ENCODE measurements around the gene SRSF10.
"Not testable (repeated sequence)": the region's sequence is repeated elsewhere in the genome, so short reads cannot be mapped to it uniquely, and the experiment has no call there.

SRSF10 gene

DNA sequence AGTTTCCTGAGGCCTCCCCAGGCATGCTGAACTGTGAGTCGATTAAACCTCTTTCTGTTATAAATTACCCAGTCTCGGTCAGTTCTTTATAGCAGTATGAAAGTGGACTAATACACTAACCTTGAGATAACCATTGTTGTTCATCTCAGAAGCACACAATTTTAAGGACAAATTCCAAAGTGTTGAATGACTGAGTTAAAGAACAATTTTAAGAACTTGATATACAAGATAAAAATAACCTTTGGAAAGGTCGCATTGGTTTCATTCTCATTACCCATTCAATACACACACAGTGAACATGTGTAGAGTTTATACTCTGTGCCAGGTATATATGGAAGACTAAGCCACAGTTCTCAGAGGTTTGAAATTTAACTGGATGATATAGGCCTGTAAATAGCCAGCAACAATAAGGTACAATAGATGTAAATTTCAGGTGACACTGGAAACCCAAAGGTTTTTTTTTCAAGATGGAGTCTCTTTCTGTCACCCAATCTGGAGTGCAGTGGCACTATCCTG is 19.1 kb upstream of the SRSF10 start:
- DNase-seq (ENCODE audit: low read depth in 2 of 3, low spot score in 1 of 3): no peak

DNA sequence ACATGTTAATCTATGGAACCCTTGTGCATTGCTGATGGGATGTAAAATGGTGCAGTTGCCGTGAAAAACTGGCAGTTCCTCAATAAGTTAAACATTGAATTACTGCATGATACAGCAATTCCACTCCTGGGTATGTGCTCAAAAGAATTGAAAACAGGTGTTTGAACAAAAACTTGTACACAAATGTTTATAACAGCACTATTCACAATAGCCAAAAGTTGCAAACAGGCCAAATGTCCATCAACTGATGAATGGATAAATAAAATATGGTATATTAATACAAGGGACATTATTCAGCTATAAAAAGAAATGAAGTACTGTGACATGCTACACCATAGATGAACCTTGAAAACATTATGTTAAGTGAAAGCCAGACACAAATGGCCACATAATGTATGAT is 17.7 kb upstream of the SRSF10 start:
- DNase-seq (ENCODE audit: low read depth in 2 of 3, low spot score in 1 of 3): no peak

DNA sequence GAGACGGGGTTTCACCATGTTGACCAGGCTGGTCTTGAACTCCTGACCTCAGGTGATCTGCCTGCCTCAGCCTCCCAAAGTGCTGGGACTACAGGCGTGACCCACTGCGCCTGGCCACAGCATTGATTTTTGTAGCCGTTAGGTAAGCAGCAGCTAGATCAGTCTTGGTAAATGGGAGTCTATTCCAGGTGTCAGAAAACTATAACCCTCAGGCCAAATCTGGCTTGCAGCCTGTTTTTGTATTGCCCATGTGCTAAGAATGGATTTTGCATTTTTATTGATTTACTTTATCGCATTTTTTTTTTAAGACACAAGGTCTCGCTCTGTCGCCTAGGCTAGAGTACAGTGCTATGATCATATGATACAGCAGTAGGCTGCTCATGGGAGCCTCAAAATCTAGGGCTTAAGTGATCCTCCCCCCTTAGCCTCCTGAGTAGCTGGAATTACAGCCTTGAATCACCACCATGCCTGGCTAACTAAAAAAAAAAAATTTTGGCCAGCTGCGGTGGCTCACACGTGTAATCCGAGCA is 16.6 kb upstream of the SRSF10 start:
- DNase-seq (ENCODE audit: low read depth in 2 of 3, low spot score in 1 of 3): no peak

DNA sequence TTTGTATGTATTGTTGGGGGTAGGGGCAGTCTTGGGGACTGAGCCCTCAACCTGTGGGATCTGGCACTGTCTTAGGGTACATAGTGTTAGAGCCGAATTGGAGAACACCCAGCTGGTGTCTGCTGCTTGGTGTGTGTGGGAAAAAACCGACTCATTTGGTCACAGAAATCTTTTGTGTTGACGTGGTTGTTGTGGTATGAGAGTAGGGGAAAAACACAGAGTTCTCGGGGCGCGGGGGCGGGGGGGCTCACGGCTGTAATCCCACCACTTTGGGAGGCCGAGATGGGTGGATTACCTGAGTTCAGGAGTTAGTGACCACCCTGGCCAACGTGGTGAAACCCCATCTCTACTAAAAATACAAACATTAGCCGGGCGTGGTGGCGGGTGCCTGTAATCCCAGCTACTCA is 15.3 kb upstream of the SRSF10 start:
- no peak for DNase-seq (ENCODE audit: low read depth in 2 of 3, low spot score in 1 of 3)

DNA sequence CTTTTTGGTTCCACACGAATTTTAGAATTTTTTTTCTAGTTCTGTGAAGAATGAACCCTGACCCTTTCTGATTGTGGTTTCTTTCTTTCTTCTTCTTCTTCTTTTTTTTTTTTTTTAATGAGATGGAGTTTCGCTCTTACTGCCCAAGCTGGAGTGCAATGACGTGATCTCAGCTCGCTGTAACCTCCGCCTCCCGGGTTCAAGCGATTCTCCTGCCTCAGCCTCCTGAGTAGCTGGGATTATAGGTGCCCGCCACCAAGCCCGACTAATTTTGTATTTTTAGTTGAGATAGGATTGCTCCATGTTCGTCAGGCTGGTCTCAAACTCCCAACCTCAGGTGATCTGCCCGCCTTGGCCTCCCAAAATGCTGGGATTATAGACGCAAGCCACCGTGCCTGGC is 11.9 kb upstream of the SRSF10 start:
- not testable (repeated sequence) for DNase-seq (ENCODE audit: low read depth in 2 of 3, low spot score in 1 of 3)

DNA sequence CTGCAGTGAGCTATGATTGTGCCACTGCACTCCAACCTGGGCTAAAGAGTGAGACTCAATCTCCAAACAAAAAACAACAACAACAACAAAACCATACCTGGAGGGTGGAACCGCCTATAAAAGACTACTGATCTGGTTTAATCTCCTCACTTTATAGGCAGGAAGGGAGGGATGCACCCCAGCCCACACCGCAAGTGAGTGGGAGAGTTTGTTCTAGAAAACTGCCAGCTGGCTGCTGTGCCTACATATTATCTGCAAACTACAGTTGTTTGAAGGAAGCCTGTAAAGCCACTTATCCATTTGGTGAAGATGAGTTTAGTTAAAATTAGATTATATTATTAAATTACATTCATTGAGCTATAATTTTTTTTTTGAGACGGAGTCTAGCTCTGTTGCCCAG is 9.1 kb upstream of the SRSF10 start:
- no peak for DNase-seq (ENCODE audit: low read depth in 2 of 3, low spot score in 1 of 3)

DNA sequence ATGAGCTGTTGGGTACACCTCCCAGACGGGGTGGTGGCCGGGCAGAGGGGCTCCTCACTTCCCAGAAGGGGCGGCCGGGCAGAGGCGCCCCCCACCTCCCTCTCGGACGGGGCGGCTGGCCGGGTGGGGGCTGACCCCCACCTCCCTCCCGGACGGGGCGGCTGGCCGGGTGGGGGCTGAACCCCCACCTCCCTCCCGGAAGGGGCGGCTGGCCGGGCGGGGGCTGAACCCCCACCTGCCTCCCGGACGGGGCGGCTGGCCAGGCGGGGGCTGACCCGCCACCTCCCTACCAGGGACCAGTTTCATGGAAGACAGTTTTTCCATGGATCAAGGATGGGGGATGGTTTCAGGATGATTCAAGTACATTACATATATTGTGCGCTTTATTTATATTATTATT is 6.9 kb upstream of the SRSF10 start:
- DNase-seq (ENCODE audit: low read depth in 2 of 3, low spot score in 1 of 3): not testable (repeated sequence)

DNA sequence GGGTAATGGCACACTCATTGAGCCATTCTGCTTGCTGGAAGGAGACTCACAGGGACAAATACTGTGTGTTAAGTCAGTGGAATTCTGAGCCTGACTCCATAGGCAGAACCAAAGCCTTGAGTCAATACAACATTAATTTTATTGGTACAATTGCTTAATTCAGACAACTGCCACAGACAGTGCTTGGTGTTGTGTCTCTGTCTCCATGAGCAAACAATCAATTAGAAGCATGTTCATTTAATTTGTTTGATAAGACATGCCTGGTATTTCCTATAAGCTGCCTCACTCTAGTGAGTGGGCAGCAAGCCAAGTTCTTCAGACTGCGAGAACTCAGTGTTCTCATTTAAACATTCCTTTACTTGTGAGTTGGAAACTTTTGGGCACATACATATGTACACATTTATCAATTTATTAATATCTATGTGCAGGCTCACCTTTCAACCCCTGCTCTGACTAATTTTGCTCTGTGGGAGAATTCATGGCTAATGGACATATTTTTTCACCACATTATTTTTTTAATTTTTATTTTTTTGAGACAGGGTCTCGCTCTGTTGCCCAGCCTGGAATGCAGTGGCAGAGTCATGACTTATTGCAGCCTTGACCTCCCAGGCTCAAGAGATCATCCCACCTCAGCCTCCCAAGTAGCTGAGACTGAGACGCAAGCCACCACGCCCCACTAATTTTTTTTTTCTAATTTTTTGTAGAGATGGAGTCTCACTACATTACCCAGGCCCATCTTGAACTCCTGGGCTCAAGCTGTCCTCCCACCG is 4.5 kb upstream of the SRSF10 start:
- no peak for DNase-seq (ENCODE audit: low read depth in 2 of 3, low spot score in 1 of 3)

DNA sequence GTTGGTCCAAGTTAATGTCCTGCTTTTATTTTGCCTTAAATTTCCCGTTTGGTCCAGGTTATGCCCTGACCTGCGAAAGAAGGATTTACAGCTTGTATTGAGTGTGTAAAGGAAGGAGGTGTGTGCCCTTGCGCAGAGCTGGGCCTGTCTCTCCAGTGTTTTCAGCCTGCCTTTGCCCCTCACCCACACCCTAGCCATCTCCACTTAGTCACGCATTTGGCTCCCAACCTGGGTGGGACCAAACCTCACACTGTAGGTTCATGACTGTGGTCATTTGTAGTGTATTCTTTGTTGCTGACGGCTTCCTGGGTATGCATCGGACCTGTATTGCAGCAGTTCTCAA is 572 bp upstream of the SRSF10 start:
- DNase-seq (ENCODE audit: low read depth in 2 of 3, low spot score in 1 of 3): peak; percentile 56 to 66 (median 57)

DNA sequence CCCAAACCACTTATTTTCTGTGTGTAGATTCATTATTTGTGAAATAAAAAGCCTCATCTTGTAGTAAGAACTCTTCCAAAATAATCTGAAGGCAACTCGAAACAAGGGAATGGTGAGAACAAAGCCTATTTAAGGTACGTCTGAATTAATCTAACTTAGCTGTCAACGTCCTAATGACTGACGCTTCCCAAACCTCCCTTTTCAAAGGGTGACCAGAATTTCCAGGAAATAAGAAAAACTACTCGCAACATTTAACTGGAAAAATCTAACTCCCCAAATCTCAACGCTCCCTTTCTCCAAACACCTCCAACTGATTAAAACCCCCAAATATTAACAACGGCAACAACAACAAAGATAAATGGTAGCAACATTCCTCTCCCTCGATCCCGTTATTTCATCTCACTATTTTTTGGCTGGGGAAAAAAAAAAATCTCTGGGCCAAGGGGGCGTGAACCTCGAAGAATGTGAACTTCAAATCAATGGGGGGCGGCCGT is 693 bp downstream of the SRSF10 start:
- no peak for DNase-seq (ENCODE audit: low read depth in 2 of 3, low spot score in 1 of 3)

DNA sequence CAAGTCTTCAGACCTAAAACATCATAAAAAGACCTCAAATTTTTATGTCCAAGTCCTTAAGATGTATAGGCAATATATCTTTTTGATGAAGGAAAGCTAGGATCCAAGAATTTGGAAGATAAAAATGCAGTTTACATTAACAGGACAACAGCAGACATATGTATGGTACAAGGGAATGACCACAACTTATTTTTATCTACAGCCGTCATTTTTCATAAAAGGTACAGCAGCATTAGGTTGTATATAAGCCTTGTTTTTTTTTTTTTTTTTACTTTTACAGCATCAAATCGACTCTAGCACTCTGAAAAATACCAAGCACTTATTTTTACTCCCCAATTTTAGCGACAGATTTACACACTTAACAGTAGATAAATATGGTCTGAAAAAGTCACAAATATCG is 1.3 kb downstream of the SRSF10 start:
- no peak for DNase-seq (ENCODE audit: low read depth in 2 of 3, low spot score in 1 of 3)

DNA sequence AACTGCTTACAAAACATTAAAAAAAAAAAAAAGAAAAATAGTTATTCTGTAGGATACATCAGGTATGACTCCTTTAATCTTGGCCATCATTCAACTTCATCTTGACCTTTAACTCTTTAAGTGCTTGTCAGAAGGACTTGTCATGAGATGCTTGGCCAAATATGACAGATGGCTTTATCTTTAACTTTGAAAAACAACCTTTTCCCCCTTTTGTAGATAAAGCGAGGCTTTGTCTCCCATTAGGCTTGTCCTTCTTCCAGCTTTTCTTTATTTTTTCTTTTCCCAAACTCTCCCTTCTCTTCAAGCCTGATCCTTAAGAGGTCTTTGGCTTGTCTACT is 2.3 kb downstream of the SRSF10 start:
- no peak for DNase-seq (ENCODE audit: low read depth in 2 of 3, low spot score in 1 of 3)

DNA sequence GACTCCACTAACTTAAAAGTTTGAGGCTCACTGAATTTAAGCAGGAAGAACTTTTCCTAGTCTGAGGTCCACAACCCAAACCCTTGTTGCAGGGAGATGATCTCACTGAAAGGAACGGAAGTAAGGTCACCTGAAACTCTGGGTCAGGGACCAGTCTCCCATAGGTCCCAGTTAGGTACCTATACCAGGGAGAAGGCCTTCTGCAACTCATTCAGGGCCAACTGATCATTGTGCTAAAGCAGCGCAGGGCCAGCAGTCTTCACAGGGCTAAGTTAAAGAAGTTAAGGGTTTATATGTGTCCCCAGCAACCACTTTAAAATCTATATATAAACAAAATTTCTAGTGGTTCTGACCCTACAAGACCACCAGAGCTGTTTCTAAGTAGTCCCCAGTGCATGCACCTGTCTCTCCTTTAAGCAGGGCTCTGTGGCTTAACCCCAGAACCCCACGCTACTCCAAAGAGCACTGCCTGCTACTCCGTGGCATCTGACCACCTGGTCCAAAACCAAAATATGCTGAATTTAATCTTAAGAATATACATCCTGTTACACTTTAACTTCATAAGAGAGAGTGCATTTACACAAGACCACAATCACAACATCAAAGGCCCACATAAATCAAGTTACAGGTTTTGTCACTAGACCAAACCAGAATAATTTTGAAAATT is 2.8 kb downstream of the SRSF10 start:
- DNase-seq (ENCODE audit: low read depth in 2 of 3, low spot score in 1 of 3): no peak

DNA sequence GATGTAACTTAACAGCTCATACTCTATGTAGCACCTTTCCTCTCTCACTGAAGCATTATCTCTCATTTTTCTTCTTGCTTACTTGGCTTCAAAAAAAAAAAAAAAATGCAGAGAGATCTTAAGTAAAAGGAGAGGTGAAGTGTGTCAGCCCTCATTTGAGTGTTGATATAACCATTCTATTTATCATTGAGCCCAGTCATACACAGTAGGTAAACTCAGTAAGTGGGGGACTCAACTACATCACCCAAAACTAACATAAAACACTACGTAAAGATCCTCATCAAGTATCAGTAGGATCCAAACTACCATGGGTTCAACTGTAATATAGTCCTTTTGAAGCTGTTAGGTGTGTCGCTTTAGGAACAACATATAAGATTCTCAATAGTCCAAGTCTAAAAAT is 12.3 kb downstream of the SRSF10 start:
- DNase-seq (ENCODE audit: low read depth in 2 of 3, low spot score in 1 of 3): no peak

DNA sequence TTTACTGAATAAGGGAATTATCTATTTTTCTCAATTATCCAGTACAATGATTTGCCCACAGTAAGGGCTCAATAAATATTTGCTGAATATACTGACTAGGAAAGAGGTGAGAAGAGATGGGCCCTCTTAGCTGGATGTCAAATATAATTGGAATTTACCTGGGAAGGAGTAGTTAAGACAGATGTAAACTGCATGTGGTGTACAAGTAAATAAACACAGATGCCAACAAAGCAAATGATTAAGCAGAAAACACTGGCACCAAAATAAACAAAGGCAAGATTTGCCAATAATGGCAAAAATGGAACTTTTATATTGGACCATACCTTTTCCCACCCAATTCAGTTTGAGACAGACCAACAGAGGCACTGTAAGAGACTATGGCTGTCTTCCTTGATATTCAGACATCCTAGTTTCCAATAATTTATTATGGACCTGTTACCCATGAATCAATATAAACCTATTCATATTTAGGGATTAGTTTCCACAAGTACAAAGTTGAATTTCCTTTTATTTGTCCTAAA is 13.1 kb downstream of the SRSF10 start:
- no peak for DNase-seq (ENCODE audit: low read depth in 2 of 3, low spot score in 1 of 3)

DNA sequence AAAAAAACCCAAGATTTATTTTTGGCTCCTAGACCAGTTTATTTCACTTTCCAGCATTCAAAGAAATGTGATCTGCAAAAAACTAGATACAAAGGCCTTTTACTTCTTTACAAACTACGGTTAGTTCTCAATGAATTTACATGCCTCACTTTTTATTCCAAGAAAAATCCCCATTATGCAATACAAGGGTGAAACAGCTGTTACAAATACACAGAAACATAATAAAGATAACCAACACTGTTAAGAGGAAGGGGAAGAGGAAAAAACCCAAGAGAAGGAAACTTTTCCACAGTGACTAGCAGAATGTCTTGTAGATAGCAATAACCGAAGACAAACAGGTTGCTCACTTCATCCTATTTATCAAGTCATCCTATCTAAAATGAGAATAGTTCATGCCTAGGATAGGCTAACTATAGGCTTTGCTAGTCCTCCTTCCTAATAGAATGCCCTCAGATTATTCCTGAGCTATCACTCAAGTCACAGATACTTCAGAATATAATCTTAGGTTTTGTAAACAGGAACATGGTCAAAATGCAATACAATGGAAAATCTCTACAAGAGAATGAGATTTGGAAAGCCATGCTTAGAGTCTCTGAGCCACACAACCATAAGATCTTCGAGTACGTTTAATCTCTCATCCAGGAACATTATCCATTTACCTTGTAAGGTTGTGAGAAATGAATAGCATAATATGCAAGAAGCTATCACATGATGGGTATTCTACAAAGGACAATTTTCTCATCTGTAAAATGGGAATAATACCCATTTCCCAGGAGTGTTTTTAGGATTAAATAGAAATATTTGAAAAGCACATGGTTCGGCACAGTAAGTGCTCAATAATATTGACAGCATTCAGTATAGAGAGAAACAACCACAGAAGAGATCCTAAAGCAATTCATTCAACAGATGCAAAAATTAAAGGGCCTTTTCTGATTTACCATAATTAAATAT is 15.1 kb downstream of the SRSF10 start:
- no peak for DNase-seq (ENCODE audit: low read depth in 2 of 3, low spot score in 1 of 3)

DNA sequence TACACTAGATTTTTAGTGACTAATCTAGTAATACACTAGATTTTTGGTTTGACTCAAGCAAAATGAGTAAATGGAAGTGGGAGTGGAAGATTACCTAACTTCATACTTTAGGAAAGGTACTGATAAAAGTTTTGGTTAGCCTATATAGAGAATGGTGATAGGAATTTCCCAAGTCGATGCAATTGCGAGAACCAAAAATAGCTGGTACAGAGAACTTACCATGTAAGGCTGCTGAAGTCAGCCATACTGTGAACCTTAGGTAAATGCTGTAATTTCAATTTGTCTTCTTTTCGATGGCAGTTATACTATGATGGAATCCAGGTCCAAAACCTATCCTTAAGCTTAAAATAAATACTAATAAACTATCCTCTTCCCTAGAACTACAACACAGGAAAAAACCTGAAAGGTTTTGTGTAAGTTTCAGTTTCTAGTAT is 15.9 kb downstream of the SRSF10 start:
- no peak for DNase-seq (ENCODE audit: low read depth in 2 of 3, low spot score in 1 of 3)

DNA sequence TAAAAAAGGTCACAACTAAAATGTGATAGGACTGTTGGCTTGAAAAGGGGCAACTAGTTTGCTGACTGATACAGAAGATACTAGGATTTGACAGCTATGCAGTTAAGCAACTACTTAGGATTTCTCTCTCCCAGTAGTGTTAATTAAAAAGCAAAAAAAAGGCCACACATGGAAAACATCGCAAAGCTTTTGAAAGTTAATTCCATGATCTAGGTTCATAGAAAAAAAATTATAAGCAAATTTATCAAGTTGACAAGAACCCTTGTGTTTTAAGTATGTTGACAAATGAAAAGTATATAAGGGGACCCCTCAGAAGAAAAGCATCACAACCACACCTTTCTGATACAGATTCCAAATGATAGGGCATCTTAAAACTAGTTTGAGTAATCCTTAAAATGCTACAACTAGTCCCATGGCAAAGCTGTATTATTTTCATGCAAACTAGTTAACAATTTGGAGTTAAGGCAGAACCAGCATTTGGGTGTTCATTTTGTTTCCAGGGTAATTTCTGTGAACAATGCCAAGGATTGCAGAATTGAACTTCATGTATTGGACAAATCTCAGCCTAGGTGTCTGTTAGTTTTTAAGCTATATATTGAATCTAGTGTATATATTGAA is 16.4 kb downstream of the SRSF10 start:
- no peak for DNase-seq (ENCODE audit: low read depth in 2 of 3, low spot score in 1 of 3)

DNA sequence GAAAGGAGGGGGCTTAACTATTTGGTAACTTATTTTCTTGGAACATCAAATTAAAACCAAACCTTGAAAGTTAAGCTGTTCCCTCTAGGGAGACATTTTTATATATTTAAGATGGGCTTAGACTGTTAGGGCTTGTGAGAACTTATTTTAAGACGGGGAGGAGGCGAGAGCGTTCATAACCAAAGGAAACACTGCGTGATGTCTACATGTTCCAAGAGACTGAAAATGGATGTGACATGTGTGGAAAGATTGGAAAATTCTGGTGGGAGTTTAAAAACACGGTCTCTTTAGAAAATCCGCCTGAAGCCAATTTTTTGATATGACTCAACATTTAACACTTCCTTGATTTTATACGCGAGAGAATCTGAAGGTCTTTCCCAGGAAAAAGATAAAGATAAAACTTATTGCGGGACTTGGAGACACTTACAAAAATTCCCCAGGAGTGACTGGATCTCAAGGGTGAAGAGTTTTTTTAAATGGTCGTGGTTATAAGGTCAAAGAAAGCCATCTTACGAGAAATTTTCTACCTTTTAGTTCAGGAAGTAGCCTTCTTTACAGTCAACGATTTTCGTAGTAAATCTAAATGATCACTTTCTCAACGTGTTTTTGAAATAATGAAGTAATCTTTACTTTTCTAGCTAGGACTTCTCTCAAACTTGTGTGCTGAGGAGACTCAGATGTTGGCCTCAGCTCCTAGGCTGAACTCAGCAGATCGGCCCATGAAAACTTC is 19.7 kb downstream of the SRSF10 start:
- no peak for DNase-seq (ENCODE audit: low read depth in 2 of 3, low spot score in 1 of 3)

Data from stimulated activated CD4-positive, alpha-beta T cell treated with anti-CD3 and anti-CD28 coated beads, Interleukin-12 subunit alpha, Interleukin-12 subunit beta, amount 100 ng/mL, for 48 hours (primary cell).